GM06990 (cell line): ENCODE results near the gene KLHL34.

Experiments used
- DNase-seq: peaks from one replicate; pipeline ENCODE4 v3.0.0-alpha.2; 2011; ENCODE audit not compliant: insufficient read length; ENCODE audit errors: extremely low read depth
- H3K27me3 ChIP-seq: replicated peaks from 2 replicates; pipeline ENCODE4 v1.6.0; 2011; ENCODE audit warnings: low read length; ENCODE audit not compliant: control insufficient read depth, insufficient read depth
- H3K36me3 ChIP-seq: 2 replicates; pipeline ENCODE4 v1.5.1; 2011; ENCODE audit warnings: low read length; ENCODE audit not compliant: control insufficient read depth, insufficient read depth
- H3K4me3 ChIP-seq: replicated peaks from 2 replicates; pipeline ENCODE4 v1.5.1; 2011; ENCODE audit warnings: low read depth, mild to moderate bottlenecking, control low read depth, low read length
- TF ChIP-seq, protein P1 (sequence below): IDR thresholded peaks from 2 replicates; pipeline ENCODE4 v1.5.1; 2011; ENCODE audit warnings: low read length, control low read depth, mild to moderate bottlenecking, inconsistent platforms; ENCODE audit not compliant: insufficient read depth, poor library complexity, severe bottlenecking

The KLHL34 gene

DNA sequence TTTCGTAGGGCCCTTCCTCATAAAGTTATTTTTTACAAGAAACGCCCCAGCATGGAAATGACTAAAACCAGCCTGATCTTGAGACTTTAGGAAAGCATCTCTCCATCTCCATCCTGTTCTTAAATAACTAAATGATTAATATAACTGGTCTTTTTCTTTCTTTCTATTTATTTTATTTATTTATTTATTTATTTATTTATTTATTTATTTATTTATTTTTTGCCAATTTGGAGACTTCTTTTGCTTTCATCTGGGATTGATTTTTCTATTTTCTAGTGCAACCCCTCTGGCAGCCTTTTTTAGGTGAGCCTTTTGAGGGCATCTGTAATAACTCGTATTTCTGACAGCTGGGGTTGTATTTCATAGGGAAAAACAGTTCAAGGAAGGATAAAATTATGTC is 1.2 kb upstream of the KLHL34 start:
- TF ChIP-seq, protein P1, sequence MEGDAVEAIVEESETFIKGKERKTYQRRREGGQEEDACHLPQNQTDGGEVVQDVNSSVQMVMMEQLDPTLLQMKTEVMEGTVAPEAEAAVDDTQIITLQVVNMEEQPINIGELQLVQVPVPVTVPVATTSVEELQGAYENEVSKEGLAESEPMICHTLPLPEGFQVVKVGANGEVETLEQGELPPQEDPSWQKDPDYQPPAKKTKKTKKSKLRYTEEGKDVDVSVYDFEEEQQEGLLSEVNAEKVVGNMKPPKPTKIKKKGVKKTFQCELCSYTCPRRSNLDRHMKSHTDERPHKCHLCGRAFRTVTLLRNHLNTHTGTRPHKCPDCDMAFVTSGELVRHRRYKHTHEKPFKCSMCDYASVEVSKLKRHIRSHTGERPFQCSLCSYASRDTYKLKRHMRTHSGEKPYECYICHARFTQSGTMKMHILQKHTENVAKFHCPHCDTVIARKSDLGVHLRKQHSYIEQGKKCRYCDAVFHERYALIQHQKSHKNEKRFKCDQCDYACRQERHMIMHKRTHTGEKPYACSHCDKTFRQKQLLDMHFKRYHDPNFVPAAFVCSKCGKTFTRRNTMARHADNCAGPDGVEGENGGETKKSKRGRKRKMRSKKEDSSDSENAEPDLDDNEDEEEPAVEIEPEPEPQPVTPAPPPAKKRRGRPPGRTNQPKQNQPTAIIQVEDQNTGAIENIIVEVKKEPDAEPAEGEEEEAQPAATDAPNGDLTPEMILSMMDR: no peak
- no peak for DNase-seq
- Histone ChIP-seq H3K27me3 (no peaks in the 10 kb centered on the region), H3K4me3 (no peak overlapping the region), H3K36me3 (no peaks in the 10 kb centered on the region)

DNA sequence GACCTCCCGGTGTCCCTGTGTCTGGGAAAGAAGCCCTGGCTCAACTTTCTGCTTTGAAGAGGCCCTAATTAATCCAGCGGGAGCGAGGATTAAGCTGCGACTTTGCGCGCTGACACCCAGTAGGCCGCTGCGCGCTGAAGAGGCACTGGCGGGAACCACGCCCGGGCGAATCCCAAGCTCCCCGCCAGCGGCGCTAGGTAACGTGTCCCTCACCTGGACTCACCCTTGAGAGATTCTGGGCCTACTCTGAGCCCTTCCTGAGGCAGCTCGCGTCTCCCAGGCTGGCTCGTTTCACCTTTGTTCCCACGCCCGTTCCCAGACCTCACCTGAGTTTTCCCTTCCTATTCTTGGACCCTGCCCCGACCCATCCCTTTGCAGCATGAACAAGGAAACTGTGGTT is 616 bp upstream of the KLHL34 start:
- Histone ChIP-seq H3K4me3 (no peak overlapping the region), H3K27me3 (no peaks in the 10 kb centered on the region), H3K36me3 (no peaks in the 10 kb centered on the region)
- TF ChIP-seq, protein P1: no peak
- peak; percentile 1 for DNase-seq

DNA sequence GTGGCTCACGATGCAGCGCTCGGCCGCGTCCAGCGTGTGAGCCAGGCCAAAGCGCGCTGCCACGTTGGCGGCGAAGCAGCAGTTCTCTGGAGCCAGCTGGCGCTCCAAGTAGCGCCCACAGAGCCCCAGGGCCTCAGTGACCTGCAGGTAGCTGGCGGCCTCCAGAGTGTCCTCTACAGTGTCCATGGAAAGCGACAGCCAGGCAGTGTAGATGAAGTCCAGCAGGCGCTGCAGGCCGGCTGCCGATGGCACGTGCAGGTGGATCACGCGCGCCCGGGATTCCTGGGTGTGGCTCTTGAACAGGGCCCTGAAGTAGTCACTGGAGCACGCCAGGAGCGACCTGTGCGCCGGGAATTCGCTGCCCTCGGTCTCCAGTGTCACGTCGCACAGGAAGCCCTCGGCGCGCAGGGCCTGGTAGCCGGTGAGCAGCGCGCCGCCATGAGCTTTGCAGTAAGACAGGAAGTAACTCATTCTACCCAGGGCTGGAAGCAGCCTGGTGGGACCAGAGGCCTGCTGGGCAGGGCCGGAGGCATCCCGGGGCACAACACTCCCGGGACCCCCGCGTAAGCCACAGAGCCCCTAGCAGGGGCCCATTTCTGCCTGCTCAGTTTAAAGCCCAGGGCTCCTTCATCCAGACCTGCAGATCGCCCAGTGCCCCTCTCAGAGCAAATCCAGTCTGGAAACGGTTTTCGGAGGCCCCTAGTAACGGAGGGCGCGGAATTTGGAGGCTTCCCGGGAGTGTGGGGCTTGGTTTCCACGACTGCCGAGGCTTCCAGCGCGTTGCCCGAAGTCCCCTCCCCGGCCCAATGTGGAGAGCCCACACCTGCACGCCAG is 595 bp downstream of the KLHL34 start:
- H3K4me3 ChIP-seq: no peak overlapping the region
- DNase-seq: peak; percentile 1
- H3K27me3 ChIP-seq: no peaks in the 10 kb centered on the region
- TF ChIP-seq, protein P1: no peak
- H3K36me3 ChIP-seq: no peaks in the 10 kb centered on the region

DNA sequence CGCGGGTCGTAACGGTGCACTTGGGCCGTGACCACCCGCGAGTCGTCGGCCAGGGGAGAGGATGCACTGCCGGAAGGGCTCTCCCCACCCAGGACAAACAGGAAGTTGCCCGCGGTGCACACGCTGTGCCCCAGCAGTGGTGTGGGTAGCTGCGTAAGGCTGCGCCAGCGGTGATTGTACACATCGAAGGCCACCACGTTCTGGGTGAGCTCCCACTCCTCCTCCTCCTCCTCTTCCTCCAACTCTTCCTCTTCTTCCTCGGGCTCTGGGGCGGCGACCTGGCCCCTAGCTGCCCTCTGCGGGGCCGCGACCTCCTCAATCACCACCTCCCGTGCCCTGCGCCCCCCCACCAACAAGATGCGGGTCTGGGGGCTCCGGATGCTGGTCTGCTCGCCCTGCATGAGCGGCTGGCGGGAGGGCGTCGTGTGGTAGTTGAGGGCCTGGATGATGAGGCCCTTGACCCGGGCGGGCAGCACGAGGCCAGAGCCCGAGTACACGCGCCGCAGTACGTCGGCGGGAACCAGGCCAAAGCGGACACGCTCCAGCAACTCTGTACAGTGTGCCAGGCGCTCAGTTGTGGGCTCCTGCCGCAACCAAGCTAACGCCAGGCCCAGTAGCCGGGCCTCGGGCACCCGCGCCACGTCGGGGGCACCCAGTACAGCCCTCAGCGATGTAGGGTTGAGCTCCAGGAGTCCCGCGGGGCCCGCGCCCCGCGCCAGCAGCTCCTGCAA is 1.4 kb downstream of the KLHL34 start:
- TF ChIP-seq, protein P1: no peak
- H3K36me3 ChIP-seq: no peaks in the 10 kb centered on the region
- H3K4me3 ChIP-seq: no peak overlapping the region
- no peaks in the 10 kb centered on the region for H3K27me3 ChIP-seq
- DNase-seq: peak; percentile 5

DNA sequence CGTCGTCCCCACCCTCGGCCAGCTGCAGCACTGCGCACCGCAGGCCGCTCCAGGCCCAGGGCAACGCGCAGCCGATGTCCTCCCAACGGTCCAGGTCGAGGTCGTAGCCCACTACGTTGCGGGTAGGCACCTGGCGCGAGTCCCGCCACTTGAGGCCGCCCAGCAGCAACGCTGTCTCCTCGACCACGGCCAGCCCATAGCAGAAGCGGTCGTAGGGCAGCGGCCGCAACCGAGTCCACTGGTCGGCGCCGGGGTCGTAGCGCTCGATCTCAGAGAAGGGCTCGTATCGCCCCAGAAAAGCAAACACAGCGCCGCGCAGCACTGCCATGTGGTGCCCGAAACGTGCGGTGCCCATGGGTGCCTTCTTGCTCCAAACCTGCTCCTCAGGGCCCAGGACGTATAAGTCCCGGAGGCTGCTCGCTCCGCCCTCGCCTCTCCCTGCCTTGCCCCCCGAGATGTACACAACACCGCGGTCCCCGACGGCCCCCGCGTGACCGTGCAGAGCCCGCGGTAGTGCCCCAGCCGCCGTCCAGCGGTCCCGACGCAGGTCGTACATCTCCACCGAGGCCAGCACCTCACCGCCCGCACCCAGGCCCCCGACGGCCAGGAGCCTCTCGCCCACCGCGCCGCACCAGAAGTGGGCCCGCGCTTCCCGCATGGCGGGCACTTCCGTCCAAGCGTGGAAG is 2.1 kb downstream of the KLHL34 start:
- no peaks in the 10 kb centered on the region for H3K36me3 ChIP-seq
- H3K27me3 ChIP-seq: no peaks in the 10 kb centered on the region
- TF ChIP-seq, protein P1: no peak
- peak; percentile 2 for DNase-seq
- no peak overlapping the region for H3K4me3 ChIP-seq
